ENCODE measurements around the gene FOXJ3.

Gene FOXJ3

DNA sequence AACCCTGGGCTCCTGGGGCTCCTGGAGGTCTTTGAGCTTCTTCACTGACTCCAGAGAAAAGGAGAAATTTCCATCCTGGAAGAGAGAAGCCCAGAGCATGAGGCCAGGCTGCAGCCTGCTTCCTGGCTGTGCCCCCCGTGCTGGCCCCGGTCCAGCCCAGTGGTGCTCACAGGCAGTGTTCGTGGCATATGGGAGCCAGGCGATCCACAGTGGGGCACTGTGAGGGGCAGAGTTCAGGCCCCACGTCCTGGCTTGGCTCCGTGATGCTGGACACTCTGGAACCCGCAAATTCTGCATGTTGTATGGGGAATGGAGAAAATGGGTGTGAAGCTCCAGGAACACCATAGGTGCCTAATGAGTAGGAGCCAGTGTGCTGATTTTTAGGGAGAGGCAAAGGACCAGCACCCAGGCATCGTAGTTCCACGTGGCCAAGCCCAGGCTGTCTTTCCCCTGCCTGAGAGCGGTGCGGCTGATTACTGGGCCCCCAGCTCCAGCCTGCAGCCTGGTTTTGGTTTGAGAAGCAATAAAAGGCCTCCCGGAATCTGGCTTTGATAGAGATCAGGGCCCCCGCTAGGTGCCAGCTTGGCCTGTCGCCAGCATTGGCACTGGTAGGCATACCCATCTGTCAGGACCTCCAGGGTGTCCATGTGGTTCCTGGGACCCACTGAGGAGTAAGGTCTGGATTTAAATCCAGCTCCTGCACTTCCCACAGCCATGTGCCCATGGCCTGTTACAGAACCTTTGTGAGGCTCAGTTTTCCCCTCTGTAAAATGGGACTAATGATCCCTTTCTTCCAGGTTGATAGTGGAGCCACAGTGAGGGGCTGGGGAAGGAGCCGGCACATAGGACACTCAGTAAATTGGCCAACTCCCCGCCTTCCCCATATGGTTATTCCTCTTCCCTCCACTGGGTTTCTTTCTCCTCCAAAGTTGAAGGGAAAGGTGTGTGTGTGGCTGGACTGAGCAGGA is 171.2 kb downstream of the FOXJ3 start:
- peak; percentile 6 for DNase-seq

DNA sequence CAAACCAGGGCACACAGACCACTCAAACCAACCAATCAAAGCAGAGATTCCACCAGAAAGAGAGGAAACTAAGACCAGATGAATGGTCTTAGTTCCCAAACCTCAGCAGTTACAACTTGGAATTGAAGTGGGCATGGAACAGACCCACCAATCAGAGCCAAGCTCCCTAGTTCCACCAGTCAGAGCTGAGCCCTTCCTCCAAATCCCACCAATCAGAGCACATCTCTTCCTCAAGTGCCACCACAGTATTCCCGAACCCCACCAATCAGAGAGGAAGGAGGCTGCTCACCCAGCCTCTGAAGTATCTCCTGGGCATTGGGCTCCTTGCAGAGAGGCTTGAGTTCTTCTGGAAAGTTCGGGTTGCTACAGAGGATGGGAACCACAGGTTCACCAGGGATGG is 171.9 kb downstream of the FOXJ3 start:
- DNase-seq: no peak

- DNase-seq: no peak
Observed at GRCh38 chr1:42162181-42162580, 172.9 kb downstream of the FOXJ3 start.

DNA sequence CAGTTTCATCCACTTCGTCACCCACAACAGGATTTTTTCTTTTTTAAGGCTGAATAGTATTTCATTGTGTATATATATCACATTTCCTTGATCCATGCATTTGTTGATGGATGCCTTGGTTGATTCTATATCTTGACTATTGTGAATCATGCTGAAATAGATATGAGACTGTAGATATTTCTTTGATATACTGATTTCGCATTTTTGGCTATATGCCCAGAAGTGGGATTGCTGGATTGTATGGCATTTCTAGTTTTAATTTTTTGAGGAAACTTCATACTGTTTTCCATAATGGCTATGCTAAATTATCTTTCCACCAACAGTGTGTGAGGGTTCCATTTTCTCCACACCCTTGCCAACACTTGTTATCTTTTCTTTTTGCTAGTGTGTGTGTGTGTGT is 176.8 kb downstream of the FOXJ3 start:
- no peak for DNase-seq

GRCh38 chr1:42157667-42158066 is 177.4 kb downstream of the FOXJ3 start:
- DNase-seq: no peak

DNA sequence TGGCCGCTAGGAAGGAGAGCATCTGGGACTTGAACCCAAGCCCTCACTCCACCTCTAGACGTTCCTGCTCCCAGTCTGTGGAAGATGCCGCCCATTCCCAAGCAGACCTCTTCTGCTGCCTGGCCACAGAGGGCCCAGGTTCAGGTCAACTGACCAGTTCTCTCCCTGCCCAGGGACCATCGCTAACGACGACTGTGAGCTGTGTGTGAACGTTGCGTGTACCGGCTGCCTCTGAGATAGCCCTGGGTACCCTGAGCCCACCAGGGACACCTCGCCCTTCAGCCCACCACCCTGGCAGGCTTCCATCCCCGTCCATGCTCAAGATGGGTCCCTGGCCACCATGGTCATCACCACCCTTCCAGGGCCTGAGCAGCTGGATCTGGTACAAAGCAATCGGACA is 179.7 kb downstream of the FOXJ3 start:
- DNase-seq: no peak

DNA sequence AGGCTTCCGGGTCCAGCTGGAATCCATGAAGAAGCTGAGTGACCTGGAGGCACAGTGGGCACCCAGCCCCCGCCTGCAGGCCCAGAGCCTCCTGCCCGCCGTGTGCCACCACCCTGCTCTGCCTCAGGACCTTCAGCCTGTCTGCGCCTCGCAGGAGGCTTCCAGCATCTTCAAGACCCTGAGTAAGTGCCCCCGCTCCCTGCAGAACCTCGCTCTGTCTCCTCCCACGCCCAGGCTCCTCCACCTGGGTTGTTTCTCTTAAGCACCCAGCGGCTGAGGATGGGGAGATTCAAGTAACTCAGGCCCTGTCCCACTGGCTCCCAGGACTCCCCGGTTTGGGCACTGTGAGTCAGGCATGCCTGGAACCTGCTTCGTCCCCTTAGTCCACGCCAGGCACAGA is 180.3 kb downstream of the FOXJ3 start:
- DNase-seq: no peak

DNA sequence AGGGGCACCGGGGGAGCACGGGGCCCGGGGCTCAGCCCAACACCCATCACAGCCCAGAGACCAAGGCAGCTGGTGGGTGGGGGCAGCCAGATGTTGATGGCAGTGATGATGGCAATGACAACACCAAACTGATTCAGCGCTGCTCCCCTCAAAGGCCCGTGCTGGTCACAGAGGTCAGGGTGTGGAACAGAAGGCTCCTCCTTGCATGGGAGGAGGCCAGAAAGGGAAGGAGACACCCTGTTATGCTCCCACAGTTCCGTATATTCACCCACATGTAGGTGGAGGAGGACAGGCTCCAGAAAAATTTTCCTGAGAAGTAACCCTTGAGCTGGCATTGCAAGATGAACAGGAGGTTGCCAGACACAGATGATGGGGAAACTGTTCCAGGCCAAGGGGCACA is 181.4 kb downstream of the FOXJ3 start:
- no peak for DNase-seq

- no peak for DNase-seq
Observed at GRCh38 chr1:42152907-42153600, 182.0 kb downstream of the FOXJ3 start, which contains the start of gene GUCA2B. Gene GUCA2B, plus strand, starts transcription at chr1:42153410. Its CDS starts 41 bp downstream, at chr1:42153451.

DNA sequence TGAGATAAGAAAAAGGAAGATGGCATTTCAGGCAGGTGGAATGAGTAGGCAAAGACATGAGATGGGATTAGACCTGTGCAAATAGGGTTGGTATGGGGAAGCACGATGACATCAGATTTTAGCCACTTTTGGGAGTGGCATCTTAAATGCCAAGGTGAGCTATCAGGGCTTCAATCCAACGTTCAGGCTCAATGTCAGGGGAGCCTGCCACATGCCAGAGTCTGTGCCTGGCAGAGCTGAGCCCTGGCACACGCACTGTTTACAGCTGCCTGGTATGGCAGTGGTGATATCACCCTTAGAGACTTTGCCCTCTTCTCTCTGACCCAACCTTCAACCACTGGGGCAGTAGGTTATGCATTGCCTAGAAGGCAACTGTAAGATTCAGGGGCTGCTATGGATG is 182.9 kb downstream of the FOXJ3 start:
- DNase-seq: no peak

GRCh38 chr1:42150651-42151050 is 184.4 kb downstream of the FOXJ3 start:
- no peak for DNase-seq

DNA sequence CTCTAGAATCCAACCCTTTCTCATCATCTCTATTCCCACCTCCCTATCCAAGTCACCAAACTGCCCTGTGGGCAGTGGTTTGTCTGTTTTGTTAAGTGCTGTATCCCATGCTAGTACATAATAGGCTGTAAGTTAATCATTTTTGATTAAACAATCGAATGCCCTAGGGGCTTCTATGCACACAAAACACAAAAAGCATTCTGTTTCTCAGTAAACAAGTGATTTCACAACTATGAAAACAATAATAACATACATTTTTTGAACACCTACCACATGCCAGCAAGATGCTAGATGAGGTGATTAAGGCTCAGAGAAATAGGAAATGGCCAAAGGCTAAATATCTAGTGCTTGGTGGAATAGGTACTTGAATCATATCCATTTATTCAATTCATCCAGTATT is 186.9 kb downstream of the FOXJ3 start:
- DNase-seq: no peak

- peak; percentile 12 for DNase-seq
Observed at GRCh38 chr1:42146626-42147320, 188.3 kb downstream of the FOXJ3 start.

DNA sequence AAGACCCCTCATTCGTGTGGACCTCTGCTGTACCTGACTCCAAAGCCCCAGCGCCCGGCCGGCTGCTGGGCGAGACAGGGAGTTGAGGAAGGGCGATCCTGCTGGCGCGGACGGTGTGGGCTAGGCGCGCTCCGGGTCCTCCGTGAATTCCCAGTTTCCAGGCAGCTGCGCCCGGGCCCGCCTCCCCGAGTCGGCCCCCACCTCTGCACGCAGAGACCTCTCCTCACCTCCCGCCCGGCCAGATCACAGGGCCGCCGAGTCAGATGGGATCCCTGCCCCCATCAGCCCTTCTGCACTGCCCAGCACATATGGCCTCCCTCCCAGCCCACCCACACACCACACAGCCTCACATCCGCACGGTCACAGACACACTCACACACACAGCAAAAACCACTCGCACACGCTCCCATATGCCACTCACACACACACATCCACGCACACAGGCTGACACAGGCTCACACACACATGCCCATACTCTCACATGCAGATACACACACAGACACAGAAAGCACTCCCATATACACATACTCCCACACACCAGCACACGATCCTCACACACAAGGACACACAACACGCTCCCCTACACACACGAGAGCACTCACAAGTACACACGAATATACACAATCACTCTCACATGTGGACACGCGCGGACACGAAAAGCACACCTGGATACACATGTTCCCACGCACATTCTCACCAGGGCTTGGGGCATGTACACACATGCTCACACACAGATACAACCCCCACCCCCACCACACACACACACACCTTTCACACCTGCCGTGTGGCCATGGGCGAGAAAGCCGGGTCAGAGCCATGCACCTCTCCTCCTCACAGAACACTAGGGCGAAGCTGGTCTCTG is 189.0 kb downstream of the FOXJ3 start:
- no peak for DNase-seq

DNA sequence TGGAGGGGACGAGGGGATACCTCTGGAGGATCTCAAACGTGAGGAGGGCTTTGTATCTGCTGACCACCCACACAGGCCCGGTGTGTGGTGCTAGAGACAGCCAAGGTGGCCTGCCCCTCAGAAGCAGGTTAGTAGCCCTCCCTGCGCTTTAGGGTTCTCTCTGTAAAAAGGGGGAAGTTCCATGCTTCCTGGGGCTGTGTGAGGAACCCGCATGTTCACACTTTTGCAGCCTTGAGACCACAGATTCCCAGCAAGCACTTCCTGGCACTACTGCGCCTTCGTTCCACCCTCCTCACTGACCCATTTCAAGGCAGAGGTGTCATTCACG is 189.7 kb downstream of the FOXJ3 start:
- no peak for DNase-seq

- DNase-seq: no peak
Observed at GRCh38 chr1:42144711-42145388, 190.2 kb downstream of the FOXJ3 start.

GRCh38 chr1:42143896-42144710 is 190.9 kb downstream of the FOXJ3 start:
- no peak for DNase-seq

GRCh38 chr1:42142894-42143675 is 191.9 kb downstream of the FOXJ3 start:
- DNase-seq: no peak

DNA sequence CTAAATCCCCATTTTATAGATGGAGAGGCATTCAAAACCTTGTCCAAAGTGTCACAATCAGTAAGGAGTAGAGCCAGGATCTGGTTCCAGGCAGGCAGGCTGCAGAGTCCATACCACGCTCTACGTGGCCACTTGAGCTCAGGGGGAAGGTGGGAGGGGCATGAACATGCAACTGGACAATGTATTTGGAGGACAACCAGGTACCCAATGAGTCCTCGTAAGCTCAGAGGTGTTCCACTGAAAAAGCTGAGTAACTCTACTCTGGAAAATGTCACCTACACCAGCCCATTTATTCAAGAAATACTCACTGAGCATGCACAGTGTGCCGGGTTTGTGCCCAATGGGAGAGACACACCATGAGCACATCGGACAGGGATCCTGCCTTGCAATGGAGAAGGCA is 193.1 kb downstream of the FOXJ3 start:
- no peak for DNase-seq

- DNase-seq: no peak
Observed at GRCh38 chr1:42140191-42140590, 194.8 kb downstream of the FOXJ3 start.

All from NCI-H446 treated with DMSO at 0.1 percent for 48 hours (cell line).